HFFc6 (cell line): ENCODE results near the gene FAAP20. TPM values are rescaled to one million over a fixed set of nuclear protein-coding genes. Genes with fewer than 3 reads are reported as not detected.

Experiments
- DNase-seq: peaks from one replicate; pipeline ENCODE4 v3.0.0-alpha.2; 2018
- H3K27ac Mint-ChIP-seq: 2 replicates; pipeline ENCODE4 v1.8.0; 2020; ENCODE audit warnings: mild to moderate bottlenecking, mixed read lengths
- H3K27me3 Mint-ChIP-seq: 2 replicates; pipeline ENCODE4 v1.8.0; 2021; ENCODE audit warnings: mild to moderate bottlenecking, moderate library complexity, mixed read lengths; ENCODE audit not compliant: insufficient read depth
- H3K36me3 Mint-ChIP-seq: 2 replicates; pipeline ENCODE4 v1.8.0; 2021; ENCODE audit warnings: low read depth, mixed read lengths
- H3K4me1 Mint-ChIP-seq: 2 replicates; pipeline ENCODE4 v1.8.0; 2020; ENCODE audit warnings: low read depth, mixed read lengths
- H3K4me3 Mint-ChIP-seq: 2 replicates; pipeline ENCODE4 v1.8.0; 2020; ENCODE audit warnings: mild to moderate bottlenecking, moderate library complexity, mixed read lengths
- H3K9me3 Mint-ChIP-seq: 2 replicates; pipeline ENCODE4 v1.8.0; 2020; ENCODE audit warnings: mild to moderate bottlenecking, mixed read lengths
- CTCF ChIP-seq: fragments of 200-600 bp; sonication (generic); IDR thresholded peaks from 2 replicates; pipeline ENCODE4 v1.5.0; 2021; ENCODE audit warnings: antibody characterized with exemption, mild to moderate bottlenecking
- total RNA-seq, 6 experiments: library from RNA; stranded (reverse); fragmentation: NEBNext Ultra II Directional; extraction: Animal tissue kit (Norgen Biotek cat#: 25700); gene quantifications; 2 replicates in 1 of 6; 3 replicates in 5 of 6; pipeline ENCODE4 v1.2.3, GENCODE V29; 2021

The FAAP20 gene
- total RNA-seq, 6 experiments from 2014 or later, result 75.3 to 97.4 (median 82.7) TPM

- H3K27me3 Mint-ChIP-seq, result peaks cover 4% of the 10 kb centered on the region; the same call in 1 of the 2 replicates
- peaks cover 47% of the 10 kb centered on the region for H3K4me1 Mint-ChIP-seq
- H3K4me3 Mint-ChIP-seq, result no peak overlapping the region
- TF ChIP-seq CTCF, result no peak
- peak overlapping the region; percentile 51; the same call in 1 of the 2 replicates for H3K27ac Mint-ChIP-seq
- peaks cover 9% of the 10 kb centered on the region; the same call in 1 of the 2 replicates for H3K36me3 Mint-ChIP-seq
- DNase-seq, result no peak
- H3K9me3 Mint-ChIP-seq, result no peaks in the 10 kb centered on the region
Measured at GRCh38 chr1:2239384-2239985, 44.9 kb upstream of the FAAP20 start.

GRCh38 chr1:2239013-2239370 is 44.4 kb upstream of the FAAP20 start:
- no peak for TF ChIP-seq CTCF
- peaks cover 4% of the 10 kb centered on the region; the same call in 1 of the 2 replicates for H3K27me3 Mint-ChIP-seq
- H3K36me3 Mint-ChIP-seq, result peaks cover 9% of the 10 kb centered on the region; the same call in 1 of the 2 replicates
- H3K9me3 Mint-ChIP-seq, result no peaks in the 10 kb centered on the region
- no peak for DNase-seq
- H3K4me1 Mint-ChIP-seq, result peaks cover 50% of the 10 kb centered on the region
- H3K27ac Mint-ChIP-seq, result no peak overlapping the region
- H3K4me3 Mint-ChIP-seq, result no peak overlapping the region

- DNase-seq, result no peak
- no peaks in the 10 kb centered on the region for H3K9me3 Mint-ChIP-seq
- no peak for TF ChIP-seq CTCF
- peaks cover 9% of the 10 kb centered on the region; the same call in 1 of the 2 replicates for H3K36me3 Mint-ChIP-seq
- H3K4me1 Mint-ChIP-seq, result peaks cover 52% of the 10 kb centered on the region
- H3K4me3 Mint-ChIP-seq, result no peak overlapping the region
- no peak overlapping the region for H3K27ac Mint-ChIP-seq
- peaks cover 4% of the 10 kb centered on the region; the same call in 1 of the 2 replicates for H3K27me3 Mint-ChIP-seq
Measured at GRCh38 chr1:2238361-2239012, 43.9 kb upstream of the FAAP20 start.

- DNase-seq, result no peak
- Mint-ChIP-seq H3K27ac (no peak overlapping the region), H3K9me3 (no peaks in the 10 kb centered on the region), H3K4me3 (no peak overlapping the region), H3K27me3 (peaks cover 4% of the 10 kb centered on the region; the same call in 1 of the 2 replicates), H3K36me3 (peaks cover 9% of the 10 kb centered on the region; the same call in 1 of the 2 replicates), H3K4me1 (peaks cover 56% of the 10 kb centered on the region)
- TF ChIP-seq CTCF, result peak; percentile 55; the same call in 1 of the 2 replicates
Measured at GRCh38 chr1:2237773-2238172, 43.2 kb upstream of the FAAP20 start.

- H3K4me1 Mint-ChIP-seq, result peaks cover 61% of the 10 kb centered on the region
- no peak for TF ChIP-seq CTCF
- peaks cover 9% of the 10 kb centered on the region; the same call in 1 of the 2 replicates for H3K36me3 Mint-ChIP-seq
- H3K27me3 Mint-ChIP-seq, result peaks cover 4% of the 10 kb centered on the region; the same call in 1 of the 2 replicates
- no peaks in the 10 kb centered on the region for H3K9me3 Mint-ChIP-seq
- H3K4me3 Mint-ChIP-seq, result no peak overlapping the region
- H3K27ac Mint-ChIP-seq, result peak overlapping the region; percentile 38; the same call in 1 of the 2 replicates
- no peak for DNase-seq
Measured at GRCh38 chr1:2236695-2237677, 42.4 kb upstream of the FAAP20 start.
